ENCODE measurements around the gene CD109.
"Not testable (repeated sequence)": the region's sequence is repeated elsewhere in the genome, so short reads cannot be mapped to it uniquely, and the experiment has no call there.

Gene CD109

DNA sequence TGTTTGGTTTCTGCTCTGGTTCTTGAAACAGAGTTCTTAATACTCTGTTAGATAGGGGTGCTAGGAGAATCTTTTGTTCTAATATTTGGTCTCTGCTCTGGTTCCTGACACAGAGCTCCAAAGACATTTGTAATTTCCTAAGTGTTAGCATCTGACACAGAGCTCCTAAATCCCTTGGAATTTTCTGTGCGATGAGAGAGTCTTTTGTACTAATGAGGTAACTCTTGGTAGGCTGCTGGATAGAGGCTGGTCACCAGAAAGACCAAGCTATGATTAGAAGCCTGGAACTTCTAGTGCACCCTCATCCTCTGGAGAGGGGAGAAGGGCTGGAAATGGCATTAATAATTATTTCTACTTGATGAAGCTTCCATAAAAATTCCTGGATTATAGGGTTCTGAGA is 7.7 kb upstream of the CD109 start:
- DNase-seq, result no peak

DNA sequence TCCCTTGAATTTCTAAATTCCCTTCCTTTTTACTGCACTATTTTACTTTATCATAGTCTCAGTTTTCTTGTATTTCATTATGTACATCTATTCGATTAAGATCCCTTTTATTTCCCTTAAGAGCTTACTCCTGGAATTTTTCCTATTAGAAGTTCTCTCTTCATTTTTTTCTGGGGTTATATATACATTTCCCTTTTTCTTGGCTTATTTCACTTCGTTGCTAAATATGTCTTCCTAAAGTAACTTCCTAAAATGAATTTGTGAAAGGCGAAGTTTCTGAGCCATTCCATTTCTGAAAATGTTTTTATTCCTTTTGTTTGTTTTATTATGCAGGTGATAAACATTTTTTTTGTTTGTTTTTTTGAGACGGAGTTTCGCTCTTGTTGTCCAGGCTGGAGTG is 5.9 kb upstream of the CD109 start:
- DNase-seq, result no peak

DNA sequence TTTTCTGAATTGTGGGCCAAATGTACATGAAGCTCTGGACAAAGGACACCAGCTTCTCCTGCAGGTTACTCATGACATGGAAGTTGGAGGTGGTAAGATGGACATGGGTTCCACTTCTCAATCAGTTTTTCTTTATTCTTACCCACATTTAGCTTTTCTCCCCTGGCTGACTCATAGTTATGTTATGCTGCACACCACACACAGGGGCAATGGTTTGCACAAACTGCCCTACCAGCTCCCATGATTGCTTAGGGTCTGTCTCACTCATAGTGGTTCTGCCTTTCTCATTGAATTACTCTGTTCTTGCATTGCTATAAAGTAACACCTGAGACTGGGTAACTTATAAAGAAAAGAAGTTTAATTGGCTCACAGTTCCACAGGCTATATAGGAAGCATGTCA is 4.5 kb upstream of the CD109 start:
- DNase-seq, result no peak

DNA sequence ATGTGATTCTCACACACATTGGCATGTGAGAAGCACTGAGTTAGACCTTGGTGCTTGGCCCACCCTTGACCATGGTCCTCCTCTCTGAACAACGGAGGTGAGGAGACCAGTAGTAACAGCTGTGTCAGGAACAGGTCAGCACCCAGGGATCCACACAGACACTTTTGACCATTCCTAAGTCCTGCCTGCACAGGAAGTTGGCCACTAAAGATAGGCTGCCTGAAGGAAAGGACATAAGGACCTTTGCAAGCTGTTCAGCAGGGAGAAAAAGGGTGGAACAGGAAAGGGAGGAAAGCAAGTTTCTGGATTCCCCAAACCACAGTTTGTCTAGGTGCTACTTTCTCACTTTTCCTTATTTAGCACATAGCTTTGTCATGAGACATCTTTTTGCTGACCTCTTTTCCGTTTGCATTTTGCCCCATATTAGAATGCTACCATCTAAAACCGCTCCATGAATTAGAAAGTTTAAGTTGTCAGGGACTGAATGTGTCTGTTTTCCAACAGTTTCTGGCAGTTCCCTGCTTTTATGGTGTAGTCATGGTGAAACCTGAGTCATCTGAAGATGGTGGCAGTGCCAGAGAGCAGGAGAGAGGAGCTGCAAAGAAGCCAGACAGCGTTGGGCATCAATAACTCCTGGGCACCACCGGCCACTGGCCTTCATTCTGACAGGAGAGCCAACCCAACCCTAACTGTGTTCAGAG is 1.1 kb upstream of the CD109 start:
- DNase-seq, result no peak

DNA sequence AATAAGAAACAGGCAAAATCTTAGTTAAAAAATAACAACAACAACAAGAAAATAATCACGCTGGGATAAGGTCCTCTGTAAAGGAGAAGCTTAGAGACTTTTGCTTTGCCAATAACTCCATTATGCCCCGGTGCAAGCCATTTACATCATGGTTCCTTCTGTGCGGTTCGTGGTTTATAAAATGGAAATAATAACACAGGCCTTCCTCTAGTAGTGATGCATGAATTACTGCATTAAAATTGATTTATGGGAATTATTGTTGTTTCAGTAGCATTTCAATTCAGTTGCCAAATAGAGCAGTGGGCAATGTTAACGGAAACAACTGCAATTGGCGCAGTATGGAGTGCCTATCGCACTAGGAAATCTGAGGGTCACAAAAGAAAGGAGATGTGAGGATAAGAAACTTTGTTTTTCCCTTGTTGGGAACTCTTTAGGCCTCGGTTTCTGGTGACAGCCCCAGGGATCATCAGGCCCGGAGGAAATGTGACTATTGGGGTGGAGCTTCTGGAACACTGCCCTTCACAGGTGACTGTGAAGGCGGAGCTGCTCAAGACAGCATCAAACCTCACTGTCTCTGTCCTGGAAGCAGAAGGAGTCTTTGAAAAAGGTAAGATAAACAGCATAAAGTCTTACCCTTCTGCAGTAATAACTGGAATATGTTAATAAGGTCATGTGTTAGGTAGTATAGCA is 1.1 kb downstream of the CD109 start:
- no peak for DNase-seq

DNA sequence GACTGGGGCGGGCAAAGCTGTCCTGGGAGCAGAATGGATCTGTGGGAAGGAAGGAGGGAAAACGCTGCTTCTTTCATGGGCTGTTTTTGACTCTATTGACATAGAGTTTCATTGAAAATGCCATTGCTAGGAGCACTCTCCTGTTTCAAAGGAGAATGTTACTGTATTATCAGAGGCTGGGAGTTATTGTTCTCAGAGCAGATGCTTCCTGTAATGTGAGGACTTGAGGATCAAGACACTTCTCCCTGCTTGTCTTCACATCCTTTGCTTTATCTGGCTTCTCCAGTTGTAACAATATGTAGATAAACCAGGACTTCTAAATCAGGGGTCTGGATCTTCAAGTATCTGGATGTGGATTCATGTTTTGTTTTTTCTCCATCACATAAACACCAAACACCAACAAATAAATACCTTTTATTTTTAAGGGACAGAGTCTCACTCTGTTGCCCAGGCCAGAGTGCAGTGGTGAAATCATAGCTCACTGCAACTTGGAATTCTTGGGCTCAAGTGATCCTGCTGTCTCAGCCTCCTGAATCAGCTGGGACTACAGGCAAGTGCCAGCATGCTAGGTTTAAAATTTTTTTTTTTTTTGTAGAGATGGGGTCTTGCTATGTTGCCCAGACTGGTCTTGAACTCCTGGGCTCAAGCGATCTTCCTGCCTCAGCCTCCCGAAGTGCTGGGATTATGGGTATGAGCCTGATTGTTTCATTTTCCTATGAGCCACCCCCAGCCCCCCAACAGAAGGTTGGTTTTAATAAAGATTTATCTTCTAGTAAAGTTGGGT is 3.9 kb downstream of the CD109 start:
- DNase-seq, result no peak

DNA sequence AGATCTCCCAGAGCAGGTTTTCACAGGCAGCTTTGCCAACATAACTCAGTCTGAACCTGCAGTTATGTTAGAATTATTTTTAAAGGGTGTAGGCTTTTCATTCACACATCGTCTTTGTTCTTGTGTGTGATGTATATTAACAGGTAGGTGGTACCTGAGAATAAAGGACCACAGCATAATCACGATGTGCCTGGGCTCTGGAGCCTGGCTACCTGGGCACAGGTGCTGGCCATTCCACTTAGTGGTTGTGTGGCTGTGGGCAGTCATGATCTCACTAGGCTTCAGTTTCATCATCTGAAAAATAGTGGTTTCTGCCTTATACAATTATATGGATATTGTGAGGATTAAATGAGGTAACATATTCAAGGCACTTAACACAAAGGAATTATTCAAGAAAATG is 6.4 kb downstream of the CD109 start:
- no peak for DNase-seq

DNA sequence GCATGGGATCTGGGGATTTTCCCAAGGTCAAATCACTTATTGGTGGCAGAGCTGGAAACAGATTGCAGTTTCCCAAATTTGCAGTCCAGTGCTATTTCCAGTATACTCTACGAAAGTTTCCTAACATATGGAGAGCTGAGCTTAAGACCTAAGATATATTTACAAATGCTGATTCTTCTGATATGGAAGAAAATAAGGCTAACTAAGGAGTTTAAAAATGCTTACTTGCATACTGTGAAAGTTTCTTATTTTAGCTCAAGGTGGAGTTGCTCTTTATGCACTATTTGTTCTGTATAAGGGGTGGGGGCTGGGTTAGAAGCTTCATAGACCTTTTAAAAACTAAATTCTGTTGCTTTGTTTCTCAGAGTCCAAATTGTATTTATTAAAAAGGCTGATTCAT is 7.5 kb downstream of the CD109 start:
- DNase-seq, result no peak

DNA sequence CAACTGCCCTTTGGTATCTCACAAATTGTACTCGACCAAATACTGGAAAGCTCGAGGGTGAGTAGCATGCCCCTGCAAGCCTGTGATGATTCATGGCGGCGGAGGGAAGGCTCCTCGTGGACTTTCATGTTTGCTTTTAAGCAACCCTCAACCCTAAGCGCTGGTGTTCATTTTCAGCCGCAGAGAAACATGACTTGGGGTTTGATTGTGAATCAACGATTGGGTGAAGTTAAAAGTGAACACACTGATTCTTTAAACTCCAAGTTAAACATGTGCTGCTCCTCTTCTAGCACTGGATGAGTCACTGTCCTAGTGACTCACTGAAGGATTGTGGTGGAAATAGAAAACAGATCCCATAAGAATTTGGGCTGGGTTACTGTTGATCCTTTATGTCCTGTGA is 8.3 kb downstream of the CD109 start:
- no peak for DNase-seq

DNA sequence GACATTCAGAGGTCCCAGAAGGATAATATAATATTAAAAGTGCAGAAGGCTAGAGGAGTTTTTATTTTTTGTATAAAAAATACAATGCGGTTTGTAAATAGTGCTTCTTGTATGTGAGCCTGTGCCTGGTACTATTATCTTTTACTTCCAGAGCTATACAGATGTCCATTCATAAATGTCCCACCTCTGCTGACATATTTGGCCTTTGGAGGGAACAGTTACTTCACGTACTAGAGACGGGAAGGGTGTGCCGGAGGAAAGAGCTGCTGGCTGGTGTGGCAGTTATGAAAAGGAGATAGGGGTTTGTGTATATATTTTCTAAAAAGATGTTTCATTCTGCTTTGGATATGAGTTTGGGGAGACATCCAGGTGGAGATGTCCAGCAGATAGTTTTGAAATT is 8.8 kb downstream of the CD109 start:
- DNase-seq, result no peak

DNA sequence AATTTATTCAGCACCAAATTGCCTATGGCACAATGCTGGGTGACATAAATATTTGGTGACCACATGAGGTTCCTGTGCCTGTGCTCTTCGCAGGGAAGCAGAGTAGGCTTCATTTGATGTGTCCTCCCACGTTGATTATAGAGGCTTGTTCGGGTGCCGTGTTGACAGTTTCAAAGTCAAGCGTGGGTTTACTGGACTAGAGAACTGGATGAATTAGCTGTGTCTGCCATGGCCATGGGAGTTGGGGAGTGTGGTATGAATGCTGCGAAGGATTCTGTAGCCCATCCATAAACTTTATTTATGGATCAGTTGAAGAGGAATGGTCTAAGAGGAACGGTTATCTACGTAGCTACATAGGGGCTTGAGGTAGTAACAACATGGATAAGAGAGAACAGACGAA is 11.0 kb downstream of the CD109 start:
- DNase-seq, result no peak

DNA sequence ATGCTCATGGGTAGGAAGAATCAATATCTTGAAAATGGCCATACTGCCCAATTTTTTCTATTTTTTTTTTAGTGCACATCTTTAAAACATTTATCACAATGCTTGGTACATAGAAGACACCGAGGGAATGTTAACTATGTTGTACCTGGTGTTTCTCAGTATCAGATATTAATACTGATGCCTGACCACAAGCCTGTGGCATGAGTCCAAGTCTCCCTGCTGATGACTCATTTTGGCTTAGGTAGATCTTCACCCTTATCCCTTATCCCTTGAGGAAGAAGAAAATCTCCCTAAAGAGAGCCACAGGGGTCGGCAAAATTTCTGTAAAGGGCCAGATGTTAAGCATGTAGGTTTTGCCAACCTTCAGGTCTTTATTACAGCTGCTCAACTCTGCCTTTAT is 14.5 kb downstream of the CD109 start:
- no peak for DNase-seq

DNA sequence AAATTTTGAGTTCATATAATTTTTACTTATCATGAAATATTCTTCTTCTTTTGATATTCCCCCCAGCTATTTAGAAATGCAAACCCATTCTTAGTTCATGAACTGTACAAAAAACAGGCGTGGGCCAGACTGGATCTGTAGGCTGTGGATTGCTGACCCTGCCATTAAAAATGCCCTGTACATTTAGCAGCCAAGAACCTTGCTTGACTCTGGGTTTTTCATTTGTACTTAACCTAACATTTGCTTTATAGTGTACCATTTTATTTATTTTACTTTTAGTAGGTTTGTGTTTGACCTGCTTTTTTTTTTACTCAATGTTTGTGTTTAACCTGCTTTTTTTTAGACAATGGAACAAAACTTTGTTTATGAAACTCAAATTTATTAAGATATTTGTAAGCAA is 14.9 kb downstream of the CD109 start:
- no peak for DNase-seq

DNA sequence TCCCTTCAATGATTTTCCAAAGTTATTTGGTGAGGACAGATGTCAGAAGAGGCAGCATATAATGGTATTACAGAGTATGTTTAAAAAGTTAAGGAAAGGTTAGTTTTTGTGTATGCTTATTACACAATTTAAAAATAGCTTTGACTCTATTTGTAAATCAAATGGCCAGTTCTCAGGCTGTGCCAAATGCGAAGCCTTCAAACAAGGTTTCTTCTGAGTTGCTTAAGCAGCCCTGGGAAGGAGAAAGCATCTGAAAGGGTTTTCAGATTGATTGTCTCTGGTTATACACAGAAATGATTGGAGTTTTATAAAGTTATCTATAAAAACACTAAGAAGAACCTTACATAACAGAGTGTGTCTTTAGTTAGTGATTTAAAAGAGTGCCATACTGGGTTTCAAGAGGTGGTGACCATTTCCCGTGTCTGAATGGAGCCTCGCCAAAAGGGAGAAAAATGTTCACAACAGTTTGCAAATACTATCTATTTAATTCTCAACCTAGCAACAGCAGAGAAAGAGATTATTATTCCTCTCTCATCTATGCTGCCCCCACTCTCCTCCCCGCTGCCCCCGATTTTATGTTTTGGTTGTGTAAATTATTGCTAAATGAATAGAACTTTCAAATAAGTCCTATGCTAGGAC is 16.7 kb downstream of the CD109 start:
- DNase-seq, result no peak

DNA sequence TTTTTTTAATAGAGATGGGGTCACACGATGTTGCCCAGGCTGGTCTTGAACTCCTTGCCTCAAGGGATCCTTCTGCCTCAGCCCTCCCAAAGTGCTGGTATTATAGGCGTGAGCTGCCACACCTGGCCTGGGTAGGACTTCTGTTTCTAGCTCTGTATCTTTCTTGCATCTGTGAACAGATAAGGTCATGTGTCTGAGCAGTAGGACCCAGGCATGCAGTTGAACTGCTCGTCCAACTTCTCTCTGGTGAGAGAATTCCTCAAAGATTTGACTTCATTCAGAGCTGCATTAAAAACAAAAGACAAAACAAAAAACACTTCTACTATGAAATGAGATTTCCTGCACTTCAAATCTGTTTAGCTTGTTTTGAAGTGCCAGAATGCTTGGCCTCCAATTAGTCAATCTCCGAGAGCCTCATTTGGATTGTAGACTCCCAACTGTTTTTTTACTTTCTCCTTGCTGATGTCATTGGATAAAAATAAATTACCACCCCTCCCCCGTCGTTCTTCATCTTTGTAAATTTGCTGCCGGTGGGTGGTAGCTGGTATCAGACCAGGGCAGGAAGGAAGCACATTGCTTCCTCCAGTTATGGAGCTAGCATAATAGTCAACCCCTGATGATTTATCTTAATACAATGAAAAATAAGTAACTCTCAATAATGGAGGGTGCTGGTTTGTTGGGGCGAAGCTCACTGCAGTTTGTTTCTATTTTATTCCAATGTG is 17.6 kb downstream of the CD109 start:
- DNase-seq, result no peak

DNA sequence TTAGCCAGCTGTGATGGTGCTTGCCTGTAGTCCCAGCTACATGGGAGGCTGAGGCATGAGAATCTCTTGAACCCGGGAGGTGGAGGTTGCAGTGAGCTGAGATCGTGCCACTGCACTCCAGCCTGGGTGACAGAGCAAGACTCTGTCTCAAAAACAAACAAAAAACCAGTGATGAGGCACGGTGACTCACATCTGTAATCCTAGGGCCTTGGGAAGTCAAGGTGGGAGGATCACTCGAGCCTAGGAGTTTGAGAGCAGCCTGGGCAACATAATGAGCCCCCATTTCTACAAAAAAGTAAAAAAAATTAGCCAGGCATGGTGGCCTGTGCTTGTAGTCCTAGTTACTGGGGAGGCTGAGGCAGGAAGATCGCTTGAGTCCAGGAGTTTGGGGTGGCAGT is 19.1 kb downstream of the CD109 start:
- DNase-seq, result not testable (repeated sequence)

DNA sequence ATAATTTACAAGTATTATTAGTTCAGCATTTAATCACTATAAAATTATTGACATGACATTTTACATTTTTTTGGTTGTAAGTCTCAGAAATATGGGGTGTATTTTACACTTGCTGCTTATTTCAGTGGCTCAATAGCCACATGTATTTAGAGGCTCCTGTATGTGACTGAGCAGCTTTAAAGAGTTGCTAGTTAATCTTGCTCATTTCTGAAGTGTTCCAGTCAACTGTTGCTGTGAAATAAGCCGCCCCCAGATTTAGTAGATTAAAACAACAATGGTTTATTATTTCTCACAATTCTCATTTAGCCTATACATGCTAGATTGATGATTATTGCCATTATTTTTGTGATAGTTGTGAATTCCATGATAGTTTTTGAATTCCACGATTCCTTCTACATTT is 23.0 kb downstream of the CD109 start:
- DNase-seq, result no peak

DNA sequence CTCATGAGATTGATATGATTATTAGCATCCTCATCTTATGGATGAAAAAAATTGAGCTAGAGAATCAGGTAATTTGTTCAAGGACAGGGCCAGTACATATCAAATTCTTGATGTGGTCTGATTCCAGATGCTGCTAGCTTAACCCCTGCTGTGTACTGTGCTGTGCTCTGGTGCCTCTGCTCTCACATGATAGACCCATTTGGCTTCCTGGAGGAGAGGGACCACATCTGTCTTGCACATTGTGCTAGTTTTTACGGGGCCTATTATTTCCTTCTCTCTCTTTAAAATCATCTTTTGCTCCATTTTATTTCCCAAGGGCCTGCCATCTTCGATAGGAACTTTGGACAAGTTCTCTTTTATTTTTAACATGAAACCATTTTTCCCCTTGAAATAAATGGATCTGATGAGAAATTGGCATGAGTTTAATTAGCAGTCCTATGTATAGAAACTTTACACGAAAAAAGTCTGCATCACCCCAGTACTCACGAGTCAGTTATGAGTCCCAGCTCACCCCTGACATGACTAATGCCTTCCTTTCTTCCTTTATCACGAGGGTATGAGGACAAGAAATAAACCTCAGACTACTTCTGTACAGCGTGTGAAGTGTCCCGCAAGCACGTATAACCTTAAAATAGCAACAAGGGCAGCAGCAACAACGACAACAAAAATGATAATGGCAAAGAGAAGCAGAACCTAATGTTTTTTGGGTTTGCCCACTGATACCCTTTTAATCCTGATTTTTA is 26.5 kb downstream of the CD109 start:
- no peak for DNase-seq

DNA sequence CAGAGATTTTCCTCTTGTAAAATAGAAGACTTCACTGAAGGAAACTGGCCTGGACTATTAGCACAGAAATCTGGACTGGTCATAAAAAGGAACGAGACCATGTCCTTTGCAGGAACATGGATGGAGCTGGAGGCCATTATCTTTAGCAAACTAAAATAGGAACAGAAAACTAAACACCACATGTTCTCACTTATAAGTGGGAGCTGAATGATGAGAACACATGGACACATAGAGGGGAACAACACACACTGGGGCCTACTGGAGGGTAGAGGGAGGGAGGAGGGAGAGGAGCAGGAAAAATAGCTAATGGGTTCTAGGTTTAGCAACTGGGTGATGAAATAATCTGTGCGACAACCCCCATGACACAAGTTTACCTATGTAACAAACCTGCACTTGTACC is 27.5 kb downstream of the CD109 start:
- not testable (repeated sequence) for DNase-seq

DNA sequence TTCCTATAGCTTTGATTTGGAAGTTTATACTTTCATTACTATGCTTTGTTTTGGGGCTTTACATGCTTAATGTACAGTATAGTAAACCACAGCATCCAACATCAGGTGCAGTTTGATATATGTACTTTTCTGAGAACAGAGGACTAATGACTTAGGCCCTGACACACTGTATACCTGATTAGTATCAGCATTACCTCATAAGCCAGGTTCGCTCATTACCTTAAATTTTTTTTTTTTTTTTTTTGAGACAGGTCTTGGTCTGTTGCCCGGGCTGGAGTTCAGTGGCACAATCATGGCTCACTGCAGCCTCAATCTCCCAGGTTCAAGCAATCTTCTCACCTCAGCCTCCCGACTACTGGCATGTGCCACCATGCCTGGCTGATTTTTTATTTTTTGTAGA is 28.4 kb downstream of the CD109 start:
- no peak for DNase-seq

DNA sequence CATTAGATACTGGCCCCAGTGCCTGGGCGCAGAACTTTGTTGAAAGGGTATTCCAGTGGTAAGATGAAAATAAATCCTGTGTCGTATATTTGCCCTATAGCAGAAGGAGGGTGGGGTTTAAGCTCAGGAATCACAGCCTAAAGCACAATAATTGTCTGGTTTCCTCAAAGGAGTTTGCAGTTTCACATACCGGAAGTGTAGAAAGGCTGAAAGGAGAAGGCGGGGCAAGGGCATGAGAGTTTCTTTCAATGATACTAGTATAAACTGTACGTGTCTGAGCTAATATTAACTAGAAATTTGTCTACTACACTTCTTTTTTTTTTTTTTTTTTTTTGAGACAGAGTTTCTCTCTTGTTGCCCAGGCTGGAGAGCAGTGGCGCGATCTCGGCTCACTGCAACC is 29.2 kb downstream of the CD109 start:
- DNase-seq, result not testable (repeated sequence)

DNA sequence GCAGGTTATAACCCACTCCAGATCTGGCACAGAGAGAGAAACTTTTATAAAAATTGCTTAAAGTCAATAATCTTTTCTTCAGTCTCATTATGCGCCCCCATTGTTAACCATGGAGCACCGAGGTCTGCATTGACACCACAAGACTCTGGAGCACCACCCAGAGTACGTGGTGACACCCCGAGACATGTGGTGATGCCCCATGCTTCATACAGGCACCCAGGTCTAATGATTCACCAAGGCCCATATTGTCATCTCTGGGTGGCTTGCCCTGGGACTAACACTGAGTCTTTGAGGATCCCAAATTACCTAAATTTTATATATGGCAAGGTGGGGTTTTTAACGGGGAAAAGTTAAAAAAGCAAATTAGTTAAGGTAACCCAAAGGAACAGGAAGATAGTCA is 31.1 kb downstream of the CD109 start:
- DNase-seq, result no peak

Measured in NK-92 treated with Interleukin-12 subunit alpha and Interleukin-12 subunit beta, amount 100 ng/mL, for 24 hours (cell line).